Ectodermal cell (in vitro differentiated cells): ENCODE data around the gene AKR1E2.
"Not testable (repeated sequence)": the region's sequence is repeated elsewhere in the genome, so short reads cannot be mapped to it uniquely, and the experiment has no call there.

ENCODE experiments used
- H3K27ac ChIP-seq: 2 replicates; pipeline ENCODE4 v1.7.0; 2013; ENCODE audit warnings: mild to moderate bottlenecking, low read depth, low read length; ENCODE audit not compliant: insufficient read depth, poor library complexity, severe bottlenecking
- H3K27me3 ChIP-seq: 2 replicates; pipeline ENCODE4 v1.7.0; 2013; ENCODE audit warnings: mild to moderate bottlenecking, low read length; ENCODE audit not compliant: insufficient read depth, control insufficient read depth, poor library complexity, severe bottlenecking
- H3K36me3 ChIP-seq: one replicate; pipeline ENCODE4 v1.7.0; 2013; ENCODE audit warnings: low read length; ENCODE audit not compliant: control insufficient read depth, insufficient read depth
- H3K4me1 ChIP-seq: one replicate; pipeline ENCODE4 v1.7.0; 2013; ENCODE audit warnings: low read length; ENCODE audit not compliant: control insufficient read depth, insufficient read depth
- H3K4me3 ChIP-seq: 2 replicates; pipeline ENCODE4 v1.7.0; 2013; ENCODE audit warnings: low read depth, low read length, control low read depth; ENCODE audit not compliant: insufficient read depth
- H3K9me3 ChIP-seq: 2 replicates; pipeline ENCODE4 v1.7.0; 2013; ENCODE audit warnings: mild to moderate bottlenecking, low read length, moderate library complexity; ENCODE audit not compliant: control insufficient read depth
- WGBS, 2 experiments: methylation state at CpG; one replicate each; pipeline ENCODE4 v1.1.7; 2013; ENCODE audit warnings: missing lambda C conversion rate in 2 of 2; 5-methylcytosine and 5-hydroxymethylcytosine counted together

Gene AKR1E2

DNA sequence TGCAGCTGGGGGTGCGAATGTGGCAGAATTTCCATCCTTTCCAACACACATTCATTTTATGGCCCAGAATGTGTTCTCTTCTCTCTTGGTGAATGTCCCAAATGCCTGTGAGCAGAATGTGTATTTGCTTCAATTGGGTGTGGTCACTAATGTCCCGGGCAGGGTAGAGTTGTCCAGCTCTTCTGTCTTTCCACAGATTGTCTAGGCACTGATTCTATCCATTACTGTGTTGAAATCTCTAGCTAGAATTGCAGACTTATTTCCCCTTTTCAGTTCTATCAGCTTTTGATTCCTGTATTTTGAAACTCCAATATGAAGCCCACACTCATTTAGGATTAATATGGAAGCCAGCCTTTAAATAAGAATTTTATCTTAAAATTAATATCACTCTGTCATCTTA, 14.0 kb upstream of the AKR1E2 start:
- no peaks in the 10 kb centered on the region for H3K36me3 ChIP-seq
- H3K27ac ChIP-seq: no peak overlapping the region
- no peaks in the 10 kb centered on the region for H3K27me3 ChIP-seq
- no peak overlapping the region for H3K4me3 ChIP-seq
- no peaks in the 10 kb centered on the region for H3K4me1 ChIP-seq
- no peaks in the 10 kb centered on the region for H3K9me3 ChIP-seq
- WGBS, 2 experiments: 64 to 69% methylated on average over 2 of the region's 2 CpGs

DNA sequence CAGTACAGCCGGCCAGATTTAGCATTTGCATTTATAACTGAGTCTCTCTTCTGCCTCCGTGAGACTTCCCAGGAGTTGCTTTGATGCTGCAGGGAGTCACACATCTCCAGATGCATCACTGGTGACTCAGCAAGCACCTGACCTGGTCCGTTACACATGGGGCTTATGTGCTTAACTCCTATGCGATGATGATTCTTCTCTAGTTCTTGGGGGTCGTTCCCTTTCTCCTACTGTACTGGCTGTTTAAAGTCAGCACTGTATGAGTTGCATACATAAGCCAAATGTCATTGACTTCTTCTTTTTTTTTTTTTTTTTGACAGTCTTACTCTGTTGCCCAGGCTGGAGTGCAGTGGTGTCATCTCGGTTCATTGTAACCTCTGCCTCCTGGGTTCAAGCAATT, 13.0 kb upstream of the AKR1E2 start:
- Histone ChIP-seq H3K9me3 (no peaks in the 10 kb centered on the region), H3K27ac (no peak overlapping the region), H3K27me3 (no peaks in the 10 kb centered on the region), H3K36me3 (no peaks in the 10 kb centered on the region), H3K4me3 (no peak overlapping the region), H3K4me1 (no peaks in the 10 kb centered on the region)
- 80 to 86% methylated on average over 6 of the region's 6 CpGs for WGBS, 2 experiments

GRCh38 chr10:4813496-4813895, 12.5 kb upstream of the AKR1E2 start:
- Histone ChIP-seq H3K27me3 (no peaks in the 10 kb centered on the region), H3K4me3 (no peak overlapping the region), H3K36me3 (no peaks in the 10 kb centered on the region), H3K9me3 (no peaks in the 10 kb centered on the region), H3K27ac (no peak overlapping the region), H3K4me1 (no peaks in the 10 kb centered on the region)
- 74 to 79% methylated on average over 3 of the region's 5 CpGs for whole genome bisulfite sequencing, 2 experiments

GRCh38 chr10:4815646-4816180, 10.3 kb upstream of the AKR1E2 start:
- WGBS, 2 experiments: 71% methylated on average over 1 of the region's 11 CpGs; no CpG with 5 or more reads in 1 of the 2 experiments
- not testable (repeated sequence) for H3K27me3 ChIP-seq, H3K4me3 ChIP-seq, H3K4me1 ChIP-seq, H3K27ac ChIP-seq, H3K36me3 ChIP-seq, H3K9me3 ChIP-seq

- H3K36me3 ChIP-seq: no peaks in the 10 kb centered on the region
- no peaks in the 10 kb centered on the region for H3K4me1 ChIP-seq
- H3K4me3 ChIP-seq: no peak overlapping the region
- no peaks in the 10 kb centered on the region for H3K9me3 ChIP-seq
- no peak overlapping the region for H3K27ac ChIP-seq
- 82 to 95% methylated on average over 4 of the region's 4 CpGs for WGBS, 2 experiments
- no peaks in the 10 kb centered on the region for H3K27me3 ChIP-seq
Observed at GRCh38 chr10:4816966-4817365, 9.0 kb upstream of the AKR1E2 start.

GRCh38 chr10:4819067-4819466, 6.9 kb upstream of the AKR1E2 start:
- Histone ChIP-seq H3K36me3 (no peaks in the 10 kb centered on the region), H3K27me3 (no peaks in the 10 kb centered on the region), H3K27ac (no peak overlapping the region), H3K4me1 (no peaks in the 10 kb centered on the region), H3K9me3 (no peaks in the 10 kb centered on the region), H3K4me3 (no peak overlapping the region)
- 80 to 93% methylated on average over 1 of the region's 2 CpGs for WGBS, 2 experiments

DNA sequence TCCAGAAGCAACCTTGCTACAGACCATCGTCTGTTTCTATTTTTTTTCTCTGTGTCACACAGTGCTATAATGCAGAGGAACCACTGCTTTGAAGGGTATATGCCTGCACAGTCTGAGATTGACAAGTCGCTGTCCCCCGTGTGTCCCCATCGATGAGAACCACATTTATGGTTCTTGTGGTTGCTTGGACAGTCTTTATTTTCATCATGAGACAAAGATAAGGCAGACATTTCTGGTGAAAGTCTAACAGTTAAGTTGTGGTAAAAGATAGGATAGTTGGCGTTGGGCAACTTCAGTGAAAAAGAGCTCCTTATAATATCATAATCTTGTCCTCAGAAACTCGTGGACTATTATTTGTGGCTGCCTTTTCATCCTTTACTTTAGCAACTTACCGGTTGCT, 6.3 kb upstream of the AKR1E2 start:
- Histone ChIP-seq H3K4me3 (no peak overlapping the region), H3K27me3 (no peaks in the 10 kb centered on the region), H3K36me3 (no peaks in the 10 kb centered on the region), H3K9me3 (no peaks in the 10 kb centered on the region), H3K4me1 (no peaks in the 10 kb centered on the region), H3K27ac (no peak overlapping the region)
- 89 to 93% methylated on average over 7 of the region's 7 CpGs for WGBS, 2 experiments

DNA sequence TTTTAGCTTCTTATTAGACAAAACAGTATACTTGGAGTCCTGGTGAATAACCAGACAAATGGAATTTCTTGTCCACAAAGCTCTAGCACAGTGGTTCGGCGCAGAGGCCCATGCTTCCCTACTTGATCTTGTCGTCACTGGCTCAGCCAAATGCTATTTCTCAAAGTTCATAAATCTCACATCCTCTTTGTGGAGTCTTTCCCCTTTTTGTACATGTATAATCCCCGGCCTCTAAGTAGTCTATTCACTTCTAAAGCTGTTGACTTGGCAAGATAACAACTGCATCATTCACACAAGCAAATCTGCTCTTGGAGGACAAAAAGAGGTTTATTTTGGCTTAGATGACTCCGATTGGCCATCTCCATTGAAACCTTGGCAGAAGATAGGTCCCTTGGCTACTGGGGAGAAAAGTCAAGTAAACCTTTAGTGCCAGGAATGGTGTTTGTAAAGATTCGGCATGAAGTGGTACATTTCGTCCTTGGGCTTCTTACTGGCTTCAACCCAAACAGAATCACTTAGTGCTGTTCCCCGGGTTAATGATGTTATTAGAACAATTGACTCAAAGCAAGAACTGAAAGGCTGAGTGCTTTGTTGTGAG, 5.1 kb upstream of the AKR1E2 start:
- H3K9me3 ChIP-seq: no peaks in the 10 kb centered on the region
- H3K4me3 ChIP-seq: no peak overlapping the region
- H3K27me3 ChIP-seq: peaks cover 9% of the 10 kb centered on the region
- no peak overlapping the region for H3K27ac ChIP-seq
- 85 to 90% methylated on average over 8 of the region's 8 CpGs for WGBS, 2 experiments
- no peaks in the 10 kb centered on the region for H3K4me1 ChIP-seq
- H3K36me3 ChIP-seq: no peaks in the 10 kb centered on the region

- Histone ChIP-seq H3K4me3 (no peak overlapping the region), H3K36me3 (no peaks in the 10 kb centered on the region), H3K27ac (no peak overlapping the region), H3K27me3 (peaks cover 21% of the 10 kb centered on the region), H3K9me3 (no peaks in the 10 kb centered on the region), H3K4me1 (peaks cover 2% of the 10 kb centered on the region)
- WGBS, 2 experiments: 93% methylated on average over 5 of the region's 5 CpGs
Observed at GRCh38 chr10:4822208-4822607, 3.8 kb upstream of the AKR1E2 start.

GRCh38 chr10:4824791-4825310, 1.2 kb upstream of the AKR1E2 start:
- Histone ChIP-seq H3K27ac (no peak overlapping the region), H3K9me3 (no peaks in the 10 kb centered on the region), H3K4me1 (peaks cover 4% of the 10 kb centered on the region), H3K27me3 (peaks cover 31% of the 10 kb centered on the region), H3K36me3 (no peaks in the 10 kb centered on the region), H3K4me3 (no peak overlapping the region)
- WGBS, 2 experiments: 95 to 96% methylated on average over 5 of the region's 5 CpGs
